Sigmoid colon (tissue), 4 donors: ENCODE data around the gene ZNF473.

Experiments
- CTCF ChIP-seq, 4 experiments: fragments of 450-650 bp in 3 of 4; fragments of 200-600 bp in 1 of 4; IDR thresholded peaks; one replicate each; pipeline ENCODE4 v1.5.1; 2016 to 2019; ENCODE audit warnings: antibody characterized with exemption in 4 of 4, mild to moderate bottlenecking in 3 of 4, moderate library complexity in 2 of 4
- EP300 ChIP-seq, 4 donors: sonication (generic); formaldehyde crosslinking; IDR thresholded peaks; one replicate each; pipeline ENCODE4 v1.6.1; 2017; ENCODE audit warnings: antibody characterized with exemption in 4 of 4
- POLR2A ChIP-seq, 2 donors: fragments of 450-650 bp; IDR thresholded peaks; one replicate each; pipeline ENCODE4 v1.6.1; 2016; ENCODE audit warnings: antibody characterized with exemption in 2 of 2, mild to moderate bottlenecking in 2 of 2, moderate library complexity in 2 of 2

- no peak for TF ChIP-seq CTCF (IDR thresholded peaks at IDR 0.05)
- no peak for TF ChIP-seq POLR2A (IDR thresholded peaks at IDR 0.05)
- TF ChIP-seq EP300 (IDR thresholded peaks at IDR 0.05), result no peak
Measured at GRCh38 chr19:50065938-50066337, 40.1 kb downstream of the ZNF473 start.
